Fibroblast of pulmonary artery (primary cell): ENCODE data around the gene PTPRM.

Experiments used
- DNase-seq: peaks from one replicate; pipeline ENCODE4 v3.0.0-alpha.2; 2010; ENCODE audit warnings: low read depth
- H3K4me3 ChIP-seq: replicated peaks from 2 replicates; pipeline ENCODE4 v1.5.1; 2011; ENCODE audit warnings: low read depth, mild to moderate bottlenecking, control low read depth, low read length, moderate library complexity
- TF ChIP-seq, protein P1 (sequence below): IDR thresholded peaks from 2 replicates; pipeline ENCODE4 v1.5.1; 2011; ENCODE audit warnings: mild to moderate bottlenecking, control low read depth, low read length, inconsistent platforms; ENCODE audit errors: missing control alignments

The PTPRM gene

DNA sequence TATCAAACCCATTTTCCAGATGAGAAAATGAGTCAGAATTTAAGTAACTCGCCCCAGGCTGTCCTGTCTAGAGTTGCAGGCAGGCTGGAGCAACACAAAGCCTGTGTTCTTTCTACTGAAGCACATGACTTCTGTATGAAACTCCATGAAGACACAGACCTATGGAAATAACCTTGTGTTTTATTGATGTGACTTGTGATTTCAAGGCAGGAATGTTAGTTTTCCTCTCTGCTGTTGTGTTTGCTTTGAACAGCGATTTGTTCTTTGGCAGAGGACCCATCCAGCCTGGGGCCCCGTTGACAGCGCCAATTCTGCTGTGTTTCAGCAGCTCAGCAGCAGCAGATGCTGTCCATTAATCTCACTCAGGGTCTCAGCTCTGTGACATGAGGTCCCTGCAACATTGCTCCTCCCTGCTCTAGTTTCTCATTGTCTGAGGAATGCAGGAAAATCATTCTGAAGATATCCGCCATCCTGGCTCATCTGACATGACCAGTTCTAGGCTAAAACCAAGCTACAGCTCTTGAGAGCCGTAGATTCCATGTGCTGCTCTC, 697.8 kb downstream of the PTPRM start:
- peak; percentile 23 for DNase-seq
- H3K4me3 ChIP-seq, result no peak overlapping the region
- TF ChIP-seq, protein P1, sequence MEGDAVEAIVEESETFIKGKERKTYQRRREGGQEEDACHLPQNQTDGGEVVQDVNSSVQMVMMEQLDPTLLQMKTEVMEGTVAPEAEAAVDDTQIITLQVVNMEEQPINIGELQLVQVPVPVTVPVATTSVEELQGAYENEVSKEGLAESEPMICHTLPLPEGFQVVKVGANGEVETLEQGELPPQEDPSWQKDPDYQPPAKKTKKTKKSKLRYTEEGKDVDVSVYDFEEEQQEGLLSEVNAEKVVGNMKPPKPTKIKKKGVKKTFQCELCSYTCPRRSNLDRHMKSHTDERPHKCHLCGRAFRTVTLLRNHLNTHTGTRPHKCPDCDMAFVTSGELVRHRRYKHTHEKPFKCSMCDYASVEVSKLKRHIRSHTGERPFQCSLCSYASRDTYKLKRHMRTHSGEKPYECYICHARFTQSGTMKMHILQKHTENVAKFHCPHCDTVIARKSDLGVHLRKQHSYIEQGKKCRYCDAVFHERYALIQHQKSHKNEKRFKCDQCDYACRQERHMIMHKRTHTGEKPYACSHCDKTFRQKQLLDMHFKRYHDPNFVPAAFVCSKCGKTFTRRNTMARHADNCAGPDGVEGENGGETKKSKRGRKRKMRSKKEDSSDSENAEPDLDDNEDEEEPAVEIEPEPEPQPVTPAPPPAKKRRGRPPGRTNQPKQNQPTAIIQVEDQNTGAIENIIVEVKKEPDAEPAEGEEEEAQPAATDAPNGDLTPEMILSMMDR, result no peak

DNA sequence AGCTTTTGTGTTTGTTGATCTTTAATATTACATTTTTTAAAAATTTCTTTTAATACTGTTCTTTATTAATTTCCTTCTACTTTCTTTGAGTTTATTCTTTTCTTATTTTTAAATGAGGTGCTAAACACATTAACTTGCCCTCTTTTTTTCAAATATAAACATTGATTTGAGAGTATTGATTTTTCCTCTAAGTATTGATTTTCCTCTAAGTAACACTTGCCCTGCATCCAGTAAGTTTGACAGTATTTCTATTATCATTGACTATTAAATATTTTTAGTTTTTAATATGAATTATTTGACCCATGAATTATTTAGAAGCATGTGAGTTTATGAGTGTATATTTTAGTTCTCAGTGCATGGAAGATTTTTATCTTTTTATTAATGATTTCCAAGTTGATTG, 705.1 kb downstream of the PTPRM start:
- TF ChIP-seq, protein P1, result no peak
- no peak overlapping the region for H3K4me3 ChIP-seq
- no peak for DNase-seq

DNA sequence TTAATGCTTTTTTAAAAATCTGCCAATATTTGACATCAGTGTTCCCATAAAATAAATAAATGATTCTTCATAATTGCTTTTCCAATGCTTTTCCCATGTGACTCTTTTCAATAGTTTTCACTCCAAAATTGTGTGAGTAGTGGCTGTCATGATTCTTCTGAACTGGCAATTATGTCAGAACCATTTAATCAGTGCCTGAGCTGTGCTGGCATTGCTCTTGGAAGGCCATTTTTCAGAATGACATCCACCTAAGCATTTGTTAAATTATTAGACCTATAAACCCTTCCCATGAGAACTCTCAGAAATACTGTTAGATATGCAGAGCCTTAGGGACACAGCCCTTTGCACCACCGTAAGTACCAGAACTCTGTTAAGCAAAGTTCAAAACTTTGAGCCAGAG, 707.3 kb downstream of the PTPRM start:
- no peak for DNase-seq
- TF ChIP-seq, protein P1, result no peak
- H3K4me3 ChIP-seq, result no peak overlapping the region

DNA sequence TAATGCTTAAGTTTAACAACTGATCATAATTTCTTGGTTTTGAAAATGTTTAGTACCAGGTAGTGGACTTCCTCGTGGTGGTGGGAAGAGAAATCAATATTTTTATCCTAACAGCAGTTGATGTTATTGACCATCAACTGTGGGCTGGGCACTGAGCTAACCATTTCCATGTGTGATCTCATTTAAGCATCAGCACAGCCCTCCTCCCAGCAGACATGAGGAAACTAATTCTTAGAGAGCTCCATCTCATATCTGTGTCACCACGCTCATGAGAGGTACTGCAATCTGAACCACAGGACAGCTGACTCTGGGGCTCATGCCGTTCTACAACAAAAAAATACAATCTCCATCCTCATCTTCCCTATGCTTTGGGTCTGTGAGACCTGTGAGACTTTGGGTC, 709.3 kb downstream of the PTPRM start:
- no peak overlapping the region for H3K4me3 ChIP-seq
- TF ChIP-seq, protein P1, result no peak
- DNase-seq, result no peak

DNA sequence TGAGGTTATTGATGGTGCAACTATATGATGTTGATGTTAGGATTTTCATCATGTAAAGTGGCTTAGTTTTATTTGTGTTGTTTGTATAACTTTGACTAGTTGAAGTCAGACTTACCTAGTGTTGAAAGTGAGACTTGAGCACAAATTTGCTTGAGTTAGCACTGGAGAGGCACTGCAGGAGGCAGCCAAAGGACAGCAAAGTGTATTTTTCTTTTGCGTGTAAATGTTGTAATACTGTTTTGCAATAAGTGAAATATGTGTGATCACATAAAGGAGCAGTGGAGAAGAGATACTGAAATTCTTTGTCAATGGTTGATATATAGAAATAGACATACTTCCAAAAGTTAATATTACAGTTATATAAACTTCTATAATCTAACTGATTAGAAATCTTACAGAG, 710.2 kb downstream of the PTPRM start:
- peak; percentile 19 for DNase-seq
- TF ChIP-seq, protein P1, result no peak
- H3K4me3 ChIP-seq, result no peak overlapping the region

DNA sequence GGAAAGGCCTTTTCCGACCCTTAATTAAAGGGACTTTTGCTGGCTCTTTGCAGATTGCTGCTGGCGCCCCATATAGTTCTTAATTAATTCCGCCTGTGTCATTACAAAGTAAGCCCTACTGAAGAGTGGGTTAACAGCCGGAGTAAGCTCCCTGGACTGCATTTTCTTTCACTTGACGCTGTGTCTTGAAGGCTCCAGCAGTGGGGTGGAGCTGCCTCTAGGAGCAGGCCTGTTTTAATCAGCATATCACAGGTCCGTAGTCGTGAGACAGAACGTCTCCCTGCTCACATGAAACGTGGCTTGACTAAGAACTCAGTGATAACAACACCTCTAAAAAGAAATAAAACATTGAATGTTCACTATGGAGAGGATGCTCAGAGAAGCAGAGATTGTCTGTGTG, 712.2 kb downstream of the PTPRM start:
- no peak overlapping the region for H3K4me3 ChIP-seq
- TF ChIP-seq, protein P1, result no peak
- no peak for DNase-seq

DNA sequence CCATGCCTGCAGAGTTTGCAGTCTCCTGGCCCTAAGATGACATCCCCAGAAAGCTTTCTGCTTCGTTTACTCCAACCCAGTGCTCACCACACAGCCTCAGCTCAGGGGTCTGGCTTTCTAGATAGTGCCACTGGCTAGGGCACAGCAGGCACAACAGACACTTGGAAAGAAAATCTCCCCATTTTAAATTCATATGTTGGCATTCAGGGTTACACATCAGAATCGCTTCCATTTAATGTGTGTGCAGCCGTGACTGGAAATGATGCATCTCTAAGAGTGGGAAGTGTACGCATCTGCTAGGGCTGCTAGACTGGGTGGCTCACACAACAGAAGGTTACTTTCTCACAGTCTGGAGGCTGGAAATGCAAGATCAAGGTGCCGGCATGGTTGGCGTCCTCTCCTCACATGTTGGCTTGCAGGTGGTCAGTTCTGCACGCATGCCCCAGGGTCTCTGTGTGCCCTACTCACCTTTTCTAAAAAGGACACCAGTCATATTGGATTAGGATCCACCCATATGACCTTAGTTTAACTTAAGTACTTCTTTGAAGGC, 712.7 kb downstream of the PTPRM start:
- no peak overlapping the region for H3K4me3 ChIP-seq
- no peak for DNase-seq
- TF ChIP-seq, protein P1, result no peak
